GM20431 (cell line): Measurements from ENCODE around the gene SFR1.

ENCODE experiments used
- in situ Hi-C: fragments of 300-500 bp; cut with MseI, MboI; formaldehyde crosslinking; loops from one replicate; pipeline ENCODE4 v1.15.0; 2020; ENCODE audit warnings: low sequenced_read_pairs; ENCODE audit not compliant: unreplicated experiment

SFR1 gene, protein sequence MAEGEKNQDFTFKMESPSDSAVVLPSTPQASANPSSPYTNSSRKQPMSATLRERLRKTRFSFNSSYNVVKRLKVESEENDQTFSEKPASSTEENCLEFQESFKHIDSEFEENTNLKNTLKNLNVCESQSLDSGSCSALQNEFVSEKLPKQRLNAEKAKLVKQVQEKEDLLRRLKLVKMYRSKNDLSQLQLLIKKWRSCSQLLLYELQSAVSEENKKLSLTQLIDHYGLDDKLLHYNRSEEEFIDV

DNA sequence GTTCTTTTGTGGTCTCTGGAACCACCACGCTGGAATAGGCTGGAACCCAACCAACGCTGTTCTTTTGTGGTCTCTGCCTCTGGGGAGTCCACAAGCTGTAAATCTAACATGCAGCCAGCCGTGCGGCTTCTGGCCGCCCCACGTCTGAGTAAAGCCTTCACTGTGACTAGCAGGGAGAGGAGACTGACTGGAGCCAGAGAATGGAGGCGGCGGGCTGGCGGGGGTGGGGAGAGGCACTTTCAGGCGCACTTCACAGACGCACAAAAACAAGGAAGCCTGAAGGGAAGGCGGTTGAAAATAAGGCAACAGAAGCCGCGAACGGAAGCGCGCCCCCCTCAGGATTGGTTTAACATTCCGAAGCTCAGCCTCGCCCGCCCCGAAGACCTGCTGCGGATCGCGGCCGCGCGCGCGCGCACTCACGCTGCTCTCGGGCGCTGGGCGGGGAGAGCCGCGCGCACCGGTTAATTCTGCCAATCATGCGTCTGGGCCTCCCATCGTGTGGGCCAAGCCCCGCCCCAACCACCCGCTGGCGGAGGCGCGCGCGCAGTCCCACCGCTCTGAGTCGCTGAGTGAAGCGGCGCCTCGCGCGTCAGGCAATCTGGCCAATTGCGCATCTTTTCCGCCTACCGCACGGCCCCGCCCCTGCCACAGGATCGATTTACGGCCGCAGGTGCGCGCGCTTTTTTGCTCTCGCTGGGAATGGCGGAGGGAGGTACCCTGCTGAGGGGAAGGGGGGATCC lies at the start of gene SFR1:
Gene SFR1 (plus strand): TSS at position 687 of the 740 bp plus-strand sequence. CDS start 13 bp downstream, at position 700.
- in situ Hi-C loops, result no loop called here

DNA sequence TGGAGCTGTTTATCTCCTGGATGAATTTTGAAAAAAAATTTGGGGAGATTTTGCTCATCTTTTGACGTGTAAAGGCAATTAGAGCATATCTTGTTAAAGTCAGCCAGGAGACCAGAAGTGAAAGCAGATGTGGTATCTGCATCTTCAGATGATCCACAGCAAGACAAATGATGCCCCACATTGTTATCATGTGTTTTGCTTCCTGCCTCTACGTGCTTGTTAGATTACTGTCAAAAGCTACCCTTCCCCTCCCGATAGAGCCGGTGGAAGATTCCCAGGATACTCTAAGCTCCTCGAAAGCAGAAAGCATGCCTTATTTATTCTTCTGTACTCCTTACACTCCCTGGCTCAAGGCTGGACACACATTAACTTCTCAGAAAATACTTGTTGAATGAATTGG lies 49.2 kb upstream of the SFR1 start:
- in situ Hi-C loops, result no loop called here

DNA sequence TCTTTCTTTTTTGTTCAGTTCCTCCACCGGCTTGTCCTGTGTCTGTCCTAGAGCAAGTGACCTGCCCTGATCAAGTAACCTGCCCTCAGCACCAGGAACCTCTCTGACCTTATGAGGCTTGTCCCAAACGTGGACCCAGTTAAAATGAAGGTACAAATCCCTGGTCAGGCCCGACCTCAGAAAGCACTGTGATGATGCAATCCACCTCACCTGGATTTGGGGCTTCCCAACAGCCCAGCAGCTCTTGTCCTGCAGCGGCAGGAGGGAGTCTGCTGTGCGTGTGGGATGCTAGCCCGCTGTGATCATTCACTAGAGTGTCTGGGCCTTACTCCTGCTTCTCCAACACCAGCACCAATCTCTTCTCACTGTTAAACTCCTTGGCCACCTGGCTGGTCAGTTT lies 47.5 kb upstream of the SFR1 start:
- in situ Hi-C loops, result no loop called here

DNA sequence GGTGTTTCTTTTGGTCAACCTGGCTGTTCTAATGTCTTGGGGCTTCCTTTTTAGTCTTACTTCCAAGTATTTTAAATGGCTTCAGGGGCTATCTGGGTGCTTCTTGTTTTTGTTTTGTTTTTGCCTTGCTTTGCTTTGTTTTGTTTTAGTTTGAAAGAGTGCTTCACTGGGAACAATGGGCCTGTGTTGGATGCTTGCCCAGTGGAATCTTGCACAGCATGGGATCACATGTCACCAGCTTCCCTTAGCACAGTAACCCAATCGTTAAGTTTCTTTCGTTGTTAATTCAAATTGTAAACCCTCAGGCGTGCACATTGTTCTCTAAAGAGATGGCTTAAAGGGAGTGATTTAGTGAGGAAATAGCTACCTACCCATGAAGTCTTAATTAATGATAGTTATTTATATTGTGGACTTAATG lies 45.2 kb upstream of the SFR1 start:
- in situ Hi-C loops, result no loop called here

DNA sequence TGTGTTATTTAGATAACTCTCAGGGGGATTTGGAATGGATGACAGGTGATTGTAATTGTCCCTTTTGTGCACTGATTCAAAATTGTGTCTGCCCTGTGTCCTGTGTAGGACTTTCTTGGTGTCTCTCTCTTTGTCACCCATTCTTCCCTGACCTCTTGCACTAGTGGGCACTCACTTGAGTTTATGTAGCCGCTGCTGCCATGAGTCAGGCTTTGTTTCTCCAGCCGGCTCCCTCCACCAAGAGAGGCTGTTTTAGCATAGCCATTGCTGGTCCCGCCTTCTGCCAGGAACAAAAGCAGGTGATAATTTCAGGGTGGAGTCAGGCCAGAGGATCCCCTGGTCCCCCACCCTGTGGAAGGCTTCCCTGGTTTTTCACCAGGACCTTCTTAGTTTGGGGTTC lies 44.7 kb upstream of the SFR1 start:
- in situ Hi-C loops, result no loop called here

DNA sequence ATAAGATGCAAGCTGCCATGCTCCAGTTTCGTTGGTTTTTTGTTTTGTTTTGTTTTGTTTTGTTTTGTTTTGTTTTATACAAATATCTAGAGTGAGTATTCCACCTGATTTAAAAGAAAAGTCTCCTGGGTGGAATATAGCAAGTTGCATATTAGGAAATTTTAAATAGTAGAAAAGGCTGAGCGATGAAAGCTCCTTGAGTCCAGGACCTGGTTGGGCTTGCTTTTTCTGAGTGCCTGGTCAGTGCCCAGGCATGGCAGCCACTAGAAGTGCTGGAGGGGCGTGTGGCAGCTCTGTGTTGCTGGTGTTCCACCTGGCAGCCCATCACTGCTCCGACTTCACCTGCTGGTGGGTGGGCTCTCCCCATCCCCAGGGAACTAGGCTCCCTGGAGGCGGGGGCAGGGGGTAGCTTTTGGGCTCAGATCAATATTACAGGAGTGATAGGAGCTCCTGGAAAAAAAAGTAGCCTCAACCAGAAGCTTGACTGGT lies 44.3 kb upstream of the SFR1 start:
- in situ Hi-C loops, result no loop called here

DNA sequence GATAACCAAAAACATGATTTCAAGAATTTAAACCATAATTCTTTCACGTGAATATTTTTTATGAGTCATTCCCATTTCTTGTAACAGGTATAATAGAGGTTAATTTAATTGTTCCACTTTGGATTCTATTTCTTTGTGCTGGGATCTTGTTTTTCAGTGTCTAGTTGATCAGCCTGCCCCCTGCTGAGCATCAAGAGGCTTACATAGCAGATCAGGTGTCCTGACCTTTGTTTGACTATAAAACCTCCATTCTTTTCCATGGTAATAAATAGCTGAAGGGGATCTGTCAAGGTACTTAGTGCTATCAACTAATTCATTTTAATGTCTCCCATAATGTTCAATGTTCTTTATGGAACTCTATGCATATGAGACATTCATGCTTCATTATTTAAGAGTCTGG lies 41.2 kb upstream of the SFR1 start:
- in situ Hi-C loops, result no loop called here

DNA sequence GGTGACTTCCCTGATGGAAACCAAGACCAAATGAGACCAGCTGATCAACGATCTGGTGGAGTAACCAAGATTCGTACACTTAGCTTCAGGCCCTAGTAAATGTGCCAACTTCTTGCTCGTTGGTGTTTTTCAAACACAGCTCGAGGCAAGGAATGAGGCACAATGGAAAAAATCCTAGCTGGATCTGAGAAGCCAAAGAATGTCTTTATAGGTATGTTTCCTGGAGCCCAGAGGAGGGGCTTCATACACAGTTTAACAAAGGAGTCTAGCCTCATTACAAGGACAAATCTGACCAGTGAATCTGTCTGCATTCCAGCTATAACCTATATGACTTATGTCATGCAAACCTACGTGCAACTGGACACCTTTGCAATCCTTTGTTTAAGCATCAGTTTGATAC lies 40.0 kb upstream of the SFR1 start:
- in situ Hi-C loops, result no loop called here

DNA sequence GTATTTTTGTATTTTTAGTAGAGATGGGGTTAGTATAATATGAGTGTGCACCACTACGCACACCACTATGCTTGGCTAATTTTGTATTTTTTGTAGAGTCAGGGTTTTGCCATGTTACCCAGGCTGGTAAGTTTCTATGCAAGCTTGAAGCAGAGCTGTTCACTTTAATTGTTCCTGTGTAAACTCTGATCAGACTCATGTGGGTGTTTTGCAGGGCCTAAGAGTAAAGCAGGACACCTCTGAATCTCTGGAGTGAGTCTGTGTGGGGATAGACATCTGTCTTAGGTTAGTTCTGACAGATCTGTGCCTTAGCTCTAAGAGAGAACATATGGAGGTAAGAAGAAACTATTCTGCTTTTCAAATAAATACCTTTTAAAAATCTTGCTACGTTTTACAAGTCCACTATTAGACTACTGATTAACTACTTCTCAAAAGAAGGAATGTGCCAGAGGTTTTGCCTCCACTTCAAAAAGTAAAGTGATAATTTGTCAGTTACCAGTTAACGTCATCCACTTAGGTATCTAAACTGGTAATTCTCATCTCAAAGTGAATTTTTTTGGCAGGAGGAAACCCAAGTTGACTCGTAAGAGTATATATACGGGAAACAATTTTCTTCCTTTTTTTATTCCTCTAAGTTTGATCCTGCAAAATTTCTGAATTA lies 37.4 kb upstream of the SFR1 start:
- in situ Hi-C loops, result no loop called here

DNA sequence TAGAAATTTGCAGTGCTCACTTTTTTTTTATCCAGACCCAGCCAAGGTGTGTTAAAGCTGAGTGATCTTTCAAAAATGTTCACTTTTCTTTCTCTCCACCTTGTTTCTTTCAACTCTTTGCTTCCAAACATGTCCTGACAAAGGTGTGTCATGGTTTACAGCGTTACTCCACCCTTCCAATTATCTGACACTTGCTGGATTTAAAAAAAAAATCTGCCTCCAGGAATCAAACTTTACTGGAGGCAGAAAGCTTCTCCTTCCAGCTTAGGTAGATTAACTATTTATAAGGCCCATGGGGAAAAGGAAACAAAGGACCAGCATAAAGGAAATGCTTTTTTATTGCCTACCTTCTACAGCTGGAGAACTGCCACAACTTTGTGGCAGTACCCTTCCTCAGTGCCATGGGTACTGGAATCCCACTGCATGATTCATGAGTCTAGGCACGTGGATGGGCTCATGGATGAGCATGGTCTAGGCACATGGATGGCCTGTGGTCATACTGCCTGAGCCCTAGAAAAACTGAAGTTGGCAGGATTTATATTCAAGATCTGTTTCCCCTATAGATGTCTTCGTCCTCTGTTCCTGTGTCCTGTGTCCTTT lies 36.1 kb upstream of the SFR1 start, which contains the start of gene COL17A1:
Gene COL17A1 (minus strand): TSS at position 80 of the 600 bp plus-strand sequence. CDS start 5,207 bp downstream, outside the sequence.
- in situ Hi-C loops, result no loop called here

DNA sequence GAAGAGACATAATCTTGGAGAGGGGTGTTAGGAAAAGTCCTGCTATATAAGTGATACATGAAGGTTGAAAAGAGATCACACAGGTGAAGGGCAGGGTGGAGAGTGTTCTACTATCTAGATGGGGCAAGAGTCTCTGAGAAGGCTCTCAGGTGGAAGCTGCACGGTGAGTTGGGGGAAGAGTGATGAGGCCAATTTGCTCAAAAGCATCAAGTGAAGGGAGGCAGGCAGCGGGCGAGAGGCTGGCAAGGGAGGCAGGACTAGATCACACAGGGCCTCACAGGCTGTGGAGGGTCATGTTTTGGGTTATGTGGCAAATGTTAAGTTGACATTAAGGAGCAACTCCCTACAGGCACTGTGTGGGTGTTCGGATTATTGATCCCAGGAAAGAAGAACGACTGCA lies 33.7 kb upstream of the SFR1 start:
- in situ Hi-C loops, result no loop called here

DNA sequence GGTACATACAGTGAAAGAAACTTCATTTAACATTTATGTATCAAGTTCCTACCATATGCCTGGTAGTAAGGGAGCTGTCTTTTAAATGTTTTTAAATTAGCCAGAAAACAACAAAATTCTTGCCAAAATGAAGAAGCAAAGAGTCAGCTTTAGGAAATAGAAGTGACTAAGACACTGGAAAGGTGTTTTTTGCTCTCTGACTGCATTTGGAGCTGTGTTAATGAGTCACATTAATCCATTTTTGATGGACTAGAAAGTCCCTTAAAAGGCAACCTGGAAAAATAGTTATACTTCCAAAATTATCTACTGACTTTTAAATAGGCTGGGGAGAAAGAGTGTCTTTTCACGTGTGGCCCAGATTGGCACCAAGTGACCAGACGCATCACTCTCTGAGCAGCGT lies 32.4 kb upstream of the SFR1 start:
- in situ Hi-C loops, result no loop called here

DNA sequence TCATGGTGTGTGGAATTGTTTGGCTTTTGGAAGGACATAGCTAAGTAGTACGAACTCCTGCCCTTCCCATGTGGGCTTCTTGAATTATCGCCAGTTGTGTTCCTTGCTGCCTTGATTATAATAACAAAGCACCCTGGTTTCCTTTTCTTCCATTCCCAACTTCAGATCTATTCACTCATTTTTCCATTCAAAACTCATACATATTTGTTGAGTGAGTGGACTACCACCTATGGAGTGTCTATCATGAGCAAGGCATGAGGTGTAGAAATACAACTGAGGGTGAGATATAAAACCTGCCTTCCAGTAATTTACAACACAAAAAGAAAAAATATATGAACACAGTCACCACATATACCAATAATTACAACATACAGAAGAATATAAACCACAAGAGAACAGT lies 31.4 kb upstream of the SFR1 start:
- in situ Hi-C loops, result no loop called here

DNA sequence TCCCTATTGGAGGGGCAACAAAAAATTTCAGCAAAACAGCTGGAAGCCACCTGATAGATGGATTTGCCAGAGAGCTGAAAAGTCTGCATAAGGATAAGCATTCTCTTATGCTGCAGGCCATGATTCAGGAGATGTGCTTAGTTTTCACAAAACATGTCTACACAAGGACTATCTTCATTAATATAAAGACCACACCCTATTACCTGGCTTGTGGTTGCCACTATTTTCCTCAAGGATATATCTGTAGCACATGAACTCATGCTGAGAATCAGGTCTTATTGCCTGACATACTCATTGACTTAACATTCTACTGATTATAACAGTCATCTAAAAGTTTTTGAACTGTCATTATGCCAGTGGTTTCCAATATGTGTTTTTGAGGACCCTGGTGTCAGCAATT lies 29.2 kb upstream of the SFR1 start:
- in situ Hi-C loops, result no loop called here

DNA sequence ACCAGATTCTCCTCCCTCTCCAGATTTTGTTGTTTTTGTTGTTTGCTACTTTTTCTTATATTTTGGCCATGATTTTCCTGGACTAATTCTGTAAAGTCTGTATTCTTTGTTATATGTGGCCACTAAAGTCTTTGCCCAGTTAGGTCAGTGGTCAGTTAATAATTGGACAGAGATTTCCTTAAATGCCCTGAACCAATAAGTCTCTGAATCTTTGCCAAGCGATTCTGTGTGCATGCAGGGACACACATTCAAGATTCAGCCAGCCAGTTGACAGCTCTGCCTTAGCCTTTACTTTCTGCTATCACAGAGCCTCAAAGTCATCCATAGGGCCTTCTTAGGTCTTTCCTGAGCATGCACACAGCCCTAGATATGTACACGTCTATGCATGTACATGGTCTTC lies 25.3 kb upstream of the SFR1 start:
- in situ Hi-C loops, result no loop called here

DNA sequence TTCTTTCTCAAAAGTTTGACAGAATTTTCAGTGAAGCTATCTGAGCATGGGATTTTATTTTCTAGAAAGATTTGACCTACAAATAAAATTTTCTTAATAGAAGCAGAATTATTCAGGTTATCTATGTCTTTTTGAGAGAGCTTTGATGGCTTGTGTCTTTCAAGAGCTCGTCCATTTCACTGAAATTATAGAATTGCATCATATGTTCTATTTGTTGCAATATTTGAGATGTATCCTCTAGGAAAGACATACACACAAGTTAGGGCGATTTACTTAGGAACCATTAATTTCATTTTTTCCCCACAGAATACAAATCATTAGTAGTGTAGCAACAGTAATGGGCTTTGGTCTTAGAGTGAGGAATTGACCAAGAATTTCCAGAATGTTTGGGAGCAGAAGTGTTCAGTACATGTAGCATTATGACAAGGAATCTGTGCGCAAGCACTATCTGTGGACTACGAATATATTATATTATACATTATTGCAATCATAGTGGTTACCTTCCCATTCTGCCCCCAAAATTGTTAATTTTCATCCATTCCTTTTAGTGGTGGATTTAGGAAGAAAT lies 23.5 kb upstream of the SFR1 start:
- in situ Hi-C loops, result no loop called here

DNA sequence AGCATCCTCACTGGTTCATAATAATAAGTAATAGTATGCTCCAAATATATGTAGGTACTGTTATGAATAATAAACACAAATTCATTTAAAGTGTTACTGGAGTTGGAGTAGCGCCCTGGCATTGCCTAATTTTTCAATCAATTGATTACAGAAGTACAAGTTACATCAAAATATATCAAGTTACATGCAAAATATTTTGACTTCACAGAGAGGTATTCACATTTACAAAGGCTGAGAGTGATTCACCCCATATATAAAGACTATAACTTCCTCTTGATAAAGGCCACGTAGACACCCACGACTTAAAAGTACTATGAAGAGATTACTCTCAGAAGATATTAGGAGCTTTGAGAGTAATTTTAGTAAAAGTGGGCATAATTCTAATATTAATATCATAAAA lies 22.7 kb upstream of the SFR1 start:
- in situ Hi-C loops, result no loop called here

DNA sequence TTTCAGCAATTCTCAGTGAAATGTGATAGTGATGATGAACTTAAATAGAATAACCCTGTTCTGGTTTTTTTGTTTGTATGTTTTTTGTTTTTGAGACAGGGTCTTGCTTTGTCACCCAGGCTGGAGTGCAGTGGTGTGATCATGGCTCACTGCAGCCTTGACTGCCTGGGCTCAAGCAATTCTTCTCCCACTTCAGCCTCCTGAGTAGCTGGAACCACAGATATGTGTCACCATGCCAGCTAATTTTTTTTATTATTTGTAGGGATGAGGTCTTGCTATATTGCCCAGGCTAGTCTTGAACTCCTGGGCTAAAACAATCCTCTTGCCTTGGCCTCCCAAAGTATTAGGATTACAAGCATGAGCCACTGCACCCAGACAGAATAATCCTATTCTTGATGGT lies 22.0 kb upstream of the SFR1 start:
- in situ Hi-C loops, result no loop called here

DNA sequence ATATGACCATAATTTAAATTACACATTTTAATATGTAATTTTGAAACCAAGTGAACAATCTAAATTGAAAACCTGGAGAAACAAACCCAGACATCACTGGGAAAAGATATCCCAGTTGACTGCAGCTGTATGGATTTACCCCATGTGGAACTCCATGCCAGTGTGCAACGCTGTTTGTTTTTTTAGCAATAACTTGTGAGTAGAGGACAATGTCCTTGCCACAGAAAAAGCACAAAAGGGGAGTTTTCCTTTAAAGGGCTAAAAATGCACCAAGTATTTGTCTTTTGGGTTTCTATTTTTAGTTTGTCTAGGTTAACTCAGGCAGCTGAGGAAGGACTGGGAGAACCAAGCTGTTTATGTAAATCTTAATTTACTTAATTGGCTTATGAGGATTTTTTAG lies 21.2 kb upstream of the SFR1 start:
- in situ Hi-C loops, result no loop called here

DNA sequence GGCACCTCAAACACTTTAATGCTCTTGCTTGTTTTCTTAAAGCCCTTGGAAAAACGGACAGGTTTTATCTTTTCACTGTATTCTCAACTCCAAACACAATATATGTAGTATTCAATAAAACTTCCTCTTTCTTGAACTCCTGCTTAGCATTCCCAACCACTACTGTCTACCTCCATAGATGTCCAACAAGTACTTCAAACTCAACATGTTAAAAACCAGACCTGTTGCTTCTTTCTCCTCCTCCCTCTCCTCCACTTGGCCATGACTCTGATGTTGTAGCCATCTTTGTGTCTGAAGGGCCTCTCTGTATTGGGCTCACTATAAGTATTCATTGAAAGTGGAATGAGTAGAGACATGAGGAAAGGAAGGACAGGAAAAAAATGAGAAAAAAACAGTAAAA lies 20.1 kb upstream of the SFR1 start:
- in situ Hi-C loops, result no loop called here
